ENCODE data around the gene RAB3C.
A peak's percentile ranks its signal among the peaks of the same experiment; 100 is the strongest.

The RAB3C gene

DNA sequence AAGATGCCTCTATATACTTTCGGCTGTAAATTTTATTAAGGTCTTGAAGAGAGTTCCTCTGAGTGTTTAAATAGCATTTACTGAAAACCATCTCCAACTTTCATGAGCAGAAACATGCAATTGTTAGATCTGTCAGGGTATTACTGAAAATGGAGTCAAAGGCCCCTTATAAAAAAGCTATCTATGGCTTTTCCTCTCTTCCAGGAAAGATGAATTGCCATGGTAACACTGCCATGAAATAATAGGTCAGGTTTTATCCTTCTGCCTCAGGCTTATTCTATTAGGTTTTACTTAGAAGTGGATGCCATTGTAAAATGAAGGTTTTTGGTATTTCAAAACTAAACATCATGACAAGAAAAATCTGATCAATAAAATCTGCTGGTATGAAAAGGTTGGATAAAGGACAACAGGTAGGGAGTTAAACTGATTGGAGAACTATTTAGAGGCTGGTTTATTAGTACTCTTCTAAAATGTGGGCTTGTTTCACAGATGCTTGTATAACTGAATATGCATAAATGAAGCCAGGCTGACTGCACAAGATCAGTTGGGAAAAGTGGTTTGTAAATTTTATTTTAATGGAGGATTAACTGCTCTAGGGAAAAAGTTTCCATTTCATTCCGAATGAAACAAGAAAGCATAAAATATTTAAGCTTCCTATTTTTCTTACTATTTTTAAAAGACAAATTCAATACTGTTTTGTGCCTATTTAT is 135.5 kb downstream of the RAB3C start:
- no peak for DNase-seq (ENCODE audit: extremely low read depth in 1 of 2, low read depth in 1 of 2)

DNA sequence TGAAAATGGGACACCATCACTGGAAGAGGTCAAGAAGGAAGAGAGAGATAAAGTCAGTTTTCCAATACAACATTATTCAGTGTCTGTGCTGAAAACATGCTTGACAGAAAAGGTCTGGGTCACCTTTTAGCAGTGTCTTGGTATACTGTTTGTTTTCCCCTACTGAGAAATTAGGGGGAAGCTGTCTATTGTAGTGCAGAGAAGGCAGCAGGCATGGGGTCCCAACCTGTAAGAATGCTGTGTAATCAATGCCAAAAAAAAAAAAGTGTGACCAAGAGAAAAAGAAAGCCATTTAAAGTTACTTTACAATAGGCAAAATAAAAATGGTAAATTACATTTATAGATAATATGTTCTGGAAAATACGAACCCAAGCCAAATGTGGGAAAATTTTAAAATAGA is 139.3 kb downstream of the RAB3C start:
- no peak for DNase-seq (ENCODE audit: extremely low read depth in 1 of 2, low read depth in 1 of 2)

DNA sequence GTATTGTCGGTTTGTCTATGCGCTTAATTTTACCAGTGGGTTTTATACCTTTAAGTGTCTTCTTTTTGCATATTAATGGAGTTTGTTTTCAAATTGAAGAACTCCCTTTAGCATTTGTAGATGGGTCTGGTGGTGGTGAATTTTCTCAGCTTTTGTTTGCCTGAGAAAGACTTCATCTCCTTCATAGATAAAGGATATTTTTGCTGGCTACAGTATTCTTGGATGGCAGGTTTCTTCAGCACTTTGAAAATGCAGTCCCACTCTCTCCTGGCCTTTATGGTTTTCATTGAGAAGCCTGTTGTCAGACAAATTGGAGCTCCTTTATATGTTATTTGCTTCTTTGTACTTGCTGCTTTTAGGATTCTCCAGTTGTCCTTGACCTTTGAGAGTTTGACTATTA is 142.1 kb downstream of the RAB3C start:
- no peak for DNase-seq (ENCODE audit: extremely low read depth in 1 of 2, low read depth in 1 of 2)

DNA sequence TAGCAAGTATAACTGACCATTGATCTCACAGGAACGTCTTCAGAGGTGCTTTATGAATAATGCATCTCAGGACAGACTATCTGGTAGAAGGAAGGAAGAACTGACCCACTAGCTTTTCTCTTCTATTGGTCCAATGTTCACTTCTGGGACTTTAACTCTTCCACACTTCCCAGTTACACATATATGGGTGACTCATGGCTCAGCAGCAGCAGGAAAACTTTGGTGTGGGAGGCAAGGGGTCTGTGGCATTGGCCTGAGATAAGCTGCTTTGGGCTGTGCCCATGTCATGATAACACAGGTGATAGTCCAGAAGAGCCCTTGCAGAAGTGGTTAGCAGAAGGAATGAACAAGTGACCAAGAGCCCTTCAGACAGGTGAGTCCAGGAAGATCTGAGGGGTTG is 148.8 kb downstream of the RAB3C start:
- no peak for DNase-seq (ENCODE audit: extremely low read depth in 1 of 2, low read depth in 1 of 2)

DNA sequence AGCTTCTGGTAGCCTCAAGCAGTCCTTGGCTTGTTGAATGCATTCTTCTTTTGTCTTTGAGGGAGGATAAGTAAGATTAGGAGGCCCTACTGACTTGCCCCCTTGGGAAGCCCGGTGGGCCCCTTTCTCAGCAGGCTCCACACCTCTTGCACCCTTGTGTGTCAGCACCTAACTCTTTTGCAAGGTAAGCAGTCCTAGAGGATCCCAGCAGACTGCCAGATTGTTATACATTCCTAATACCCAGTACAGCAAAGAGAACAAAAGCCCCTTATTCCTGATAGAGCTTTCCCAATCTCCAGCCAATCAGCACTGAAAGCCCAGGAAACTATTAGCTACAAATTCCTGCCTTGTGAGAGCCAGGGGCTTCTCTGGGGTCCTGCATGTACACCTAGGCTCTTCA is 152.8 kb downstream of the RAB3C start:
- DNase-seq (ENCODE audit: extremely low read depth in 1 of 2, low read depth in 1 of 2), result no peak

DNA sequence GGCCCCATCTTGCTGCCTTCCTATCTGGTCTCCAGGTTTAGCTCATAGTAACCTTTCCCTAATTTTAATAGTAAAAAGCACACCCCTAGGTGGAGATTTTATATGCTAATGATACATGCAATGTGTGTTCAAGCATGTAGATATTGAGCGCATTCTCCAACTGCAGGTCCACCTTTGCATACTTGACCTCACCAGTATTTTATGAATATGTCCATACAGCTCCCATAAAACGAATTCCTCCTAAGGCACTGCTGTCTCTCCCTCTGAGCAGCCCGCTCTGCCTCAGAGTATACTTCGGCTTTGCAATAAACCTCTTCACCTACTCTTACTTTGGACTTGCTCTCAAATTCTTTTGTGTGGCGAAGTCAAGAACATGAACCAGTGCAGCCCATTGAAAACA is 153.3 kb downstream of the RAB3C start:
- DNase-seq (ENCODE audit: extremely low read depth in 1 of 2, low read depth in 1 of 2), result no peak

DNA sequence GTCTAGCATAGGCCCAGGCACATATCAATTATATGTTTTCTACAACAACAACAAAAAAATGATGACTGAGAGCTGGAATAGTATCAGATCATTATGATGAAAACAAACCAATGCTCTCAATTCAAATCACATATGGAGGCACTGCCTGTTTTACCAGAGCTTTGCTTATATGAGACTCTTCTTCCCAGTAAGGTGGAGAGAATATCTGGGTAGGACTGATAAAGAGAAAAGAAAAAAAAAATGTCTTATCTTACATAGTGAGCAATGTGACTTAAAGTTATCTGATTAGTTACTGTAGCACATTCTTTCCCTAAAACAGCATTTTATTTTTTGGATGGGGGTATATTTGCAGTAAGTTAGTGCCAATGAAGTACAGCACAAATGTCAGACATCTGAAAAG is 154.8 kb downstream of the RAB3C start:
- no peak for DNase-seq (ENCODE audit: extremely low read depth in 1 of 2, low read depth in 1 of 2)

DNA sequence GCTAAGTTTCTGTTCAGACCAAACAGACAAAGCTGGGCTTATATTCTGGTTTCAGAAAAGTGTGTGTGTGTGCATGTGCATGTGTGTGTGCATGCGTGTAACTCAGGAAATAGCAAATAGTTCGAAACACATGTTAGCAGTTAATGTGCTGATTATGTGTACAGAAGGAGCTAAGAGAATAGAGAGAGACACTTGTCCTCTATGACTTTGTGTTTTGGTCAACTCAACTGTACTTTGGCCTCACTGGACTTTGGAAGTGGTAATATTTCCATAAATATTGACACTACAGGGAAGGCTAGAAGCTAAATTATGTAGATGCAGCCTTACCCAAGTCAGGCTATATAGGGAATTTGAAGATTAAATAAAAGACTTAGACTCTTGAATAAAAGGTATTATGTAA is 155.5 kb downstream of the RAB3C start:
- DNase-seq (ENCODE audit: extremely low read depth in 1 of 2, low read depth in 1 of 2), result no peak

DNA sequence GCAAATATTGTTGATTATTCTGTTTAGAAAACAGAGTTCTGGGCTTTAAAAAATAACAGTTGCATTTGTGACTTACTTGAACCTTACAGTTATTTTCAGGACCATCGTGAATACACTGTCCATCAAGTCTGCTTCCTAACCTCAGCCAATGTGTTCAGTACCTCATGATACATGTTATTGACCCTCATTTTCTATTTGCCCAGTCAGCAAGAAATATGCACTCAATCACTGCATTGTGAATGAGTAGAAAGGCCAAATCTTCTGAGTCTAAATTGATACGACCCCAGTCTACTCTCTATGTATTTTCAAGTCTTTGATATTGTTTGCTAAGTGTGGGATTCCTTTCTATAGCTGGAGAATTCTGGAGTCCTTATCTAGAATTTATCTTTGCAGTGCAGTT is 156.2 kb downstream of the RAB3C start:
- no peak for DNase-seq (ENCODE audit: extremely low read depth in 1 of 2, low read depth in 1 of 2)

DNA sequence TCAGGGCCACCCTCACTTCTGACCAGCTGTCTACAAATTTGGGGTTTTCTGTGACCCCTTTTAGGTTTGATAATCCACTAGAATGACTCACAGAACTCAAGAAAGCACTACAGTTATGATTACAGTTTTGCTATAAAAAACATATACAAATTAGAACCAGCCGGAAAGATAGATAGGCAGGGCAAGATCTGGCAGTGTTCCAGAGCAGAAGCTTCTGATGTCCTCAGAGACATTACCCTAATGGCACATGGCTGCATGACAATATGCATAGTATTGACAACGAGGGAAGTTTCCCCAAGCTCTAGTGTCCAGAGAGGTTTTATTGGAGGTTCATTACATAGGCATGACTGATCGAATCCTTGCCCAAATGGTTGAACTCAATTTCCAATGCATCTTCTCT is 158.1 kb downstream of the RAB3C start:
- no peak for DNase-seq (ENCODE audit: extremely low read depth in 1 of 2, low read depth in 1 of 2)

DNA sequence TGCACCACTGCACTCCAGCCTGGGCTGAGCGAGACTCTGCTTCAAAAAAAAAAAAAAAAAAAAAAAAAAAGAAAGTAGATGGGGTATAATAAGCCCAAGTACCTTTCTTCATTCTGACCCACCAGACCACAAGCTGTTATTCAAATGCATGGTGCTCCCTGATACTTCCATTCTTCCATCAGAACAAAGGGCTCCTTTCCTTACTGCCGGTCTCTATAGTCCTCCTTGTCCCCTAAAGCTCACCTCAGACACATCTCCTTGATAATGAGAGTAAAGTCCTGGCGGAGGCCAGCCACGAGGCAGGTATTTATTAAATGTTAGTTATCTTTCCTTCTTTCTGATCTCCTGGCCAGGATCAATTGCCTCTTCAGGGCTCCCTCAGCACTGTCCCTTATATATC is 162.5 kb downstream of the RAB3C start:
- DNase-seq (ENCODE audit: extremely low read depth in 1 of 2, low read depth in 1 of 2), result no peak

DNA sequence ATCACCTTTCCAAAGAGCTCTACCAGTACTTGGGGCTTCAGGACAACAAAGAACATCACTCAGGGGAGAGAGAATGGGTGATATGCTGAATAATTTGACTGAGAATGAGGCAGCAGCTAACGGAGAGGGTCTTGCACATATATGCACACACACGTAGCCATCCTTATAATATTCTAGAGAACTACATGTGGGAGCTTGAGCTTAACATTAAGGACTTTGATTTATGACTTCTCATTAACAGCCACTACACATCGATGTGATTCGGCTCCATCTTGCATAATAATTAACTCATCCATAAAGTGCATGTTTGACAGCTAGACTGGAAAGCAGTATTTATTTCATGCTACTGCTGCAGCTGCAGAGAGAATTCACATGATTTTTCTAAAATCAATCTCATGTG is 163.4 kb downstream of the RAB3C start:
- no peak for DNase-seq (ENCODE audit: extremely low read depth in 1 of 2, low read depth in 1 of 2)

DNA sequence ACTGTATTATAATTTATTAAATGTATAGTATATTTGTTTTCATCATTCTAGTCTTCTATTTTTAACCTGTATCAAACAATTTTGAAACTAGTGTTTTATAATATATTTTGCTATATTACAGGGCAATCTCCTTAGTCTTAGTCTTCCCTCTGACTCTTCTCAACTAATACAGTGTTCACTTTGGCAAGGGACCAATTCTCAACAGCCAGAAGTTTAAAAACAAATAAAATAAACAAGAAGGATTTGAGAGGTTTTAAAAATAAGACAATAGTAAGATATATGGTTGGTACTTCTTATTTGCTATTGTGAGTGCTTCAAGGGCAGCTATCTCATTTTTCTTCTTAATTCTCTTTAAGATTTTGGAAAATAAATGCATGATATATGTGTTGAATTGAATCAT is 167.2 kb downstream of the RAB3C start:
- no peak for DNase-seq (ENCODE audit: extremely low read depth in 1 of 2, low read depth in 1 of 2)

DNA sequence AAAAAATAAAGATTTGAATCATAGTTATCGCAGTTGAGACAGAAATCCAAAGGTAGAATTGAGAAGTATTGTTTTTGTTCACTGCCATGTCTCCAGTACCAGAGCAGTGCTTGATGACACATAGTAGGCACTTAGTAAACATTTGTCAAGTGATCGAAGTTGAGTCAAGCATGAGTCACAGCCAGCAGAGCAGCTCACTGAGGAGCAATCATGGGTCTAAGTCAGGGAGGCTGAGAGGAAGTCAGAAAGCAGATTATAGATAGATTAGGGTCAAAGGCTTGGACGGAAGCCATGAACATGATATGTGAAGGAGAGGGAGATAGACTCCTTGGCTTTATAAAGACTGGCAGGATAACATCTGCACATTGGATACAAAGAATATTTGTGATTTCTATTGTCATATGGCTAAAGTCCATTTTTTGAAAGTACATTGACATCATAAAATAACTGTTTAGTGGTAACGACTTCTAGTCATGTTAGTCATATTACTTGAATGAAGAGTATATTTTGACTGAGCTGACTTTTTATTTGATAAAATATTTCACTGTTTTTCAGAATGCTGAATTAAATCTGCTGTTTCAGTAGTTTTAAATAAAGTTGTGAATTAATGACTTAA is 168.5 kb downstream of the RAB3C start:
- DNase-seq (ENCODE audit: extremely low read depth in 1 of 2, low read depth in 1 of 2), result peak in 1 of 2 donors; percentile 12

DNA sequence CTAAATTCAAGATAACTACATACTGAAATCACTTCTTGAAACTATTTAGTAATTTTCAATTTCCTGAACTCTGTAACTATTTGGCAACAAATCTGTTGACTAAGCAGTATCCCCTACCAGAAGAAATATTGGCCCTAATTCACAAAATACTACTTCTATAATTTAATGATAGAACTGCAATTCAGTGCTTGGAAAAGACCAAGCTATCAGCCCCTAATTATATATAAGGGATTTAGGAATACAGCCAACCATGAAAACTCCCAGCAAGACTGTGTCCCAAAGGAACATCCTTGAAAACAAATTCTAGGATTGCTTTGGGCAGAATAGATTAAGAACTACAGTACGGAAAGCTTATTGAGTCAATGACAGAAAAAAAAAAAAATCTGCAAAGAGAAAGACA is 169.2 kb downstream of the RAB3C start:
- no peak for DNase-seq (ENCODE audit: extremely low read depth in 1 of 2, low read depth in 1 of 2)

DNA sequence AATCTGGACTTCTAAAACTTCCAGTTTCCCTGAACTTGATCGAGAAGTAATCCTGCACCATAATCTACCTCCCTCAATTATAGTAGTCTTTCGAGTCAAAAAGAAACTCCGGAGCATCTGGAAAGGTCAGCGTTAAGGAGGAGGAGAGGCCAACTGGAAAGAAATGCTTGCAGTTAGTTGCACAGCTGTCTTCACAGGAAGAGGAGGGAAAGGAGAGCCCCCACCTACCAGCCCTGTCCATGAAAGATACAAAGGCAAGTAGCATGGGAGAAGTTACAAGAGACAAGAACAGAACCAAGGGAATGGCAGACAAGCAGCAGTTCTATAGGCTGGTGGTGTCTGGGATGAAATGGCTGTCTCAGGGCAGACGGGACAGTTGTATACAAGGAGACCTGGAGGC is 170.6 kb downstream of the RAB3C start:
- no peak for DNase-seq (ENCODE audit: extremely low read depth in 1 of 2, low read depth in 1 of 2)

DNA sequence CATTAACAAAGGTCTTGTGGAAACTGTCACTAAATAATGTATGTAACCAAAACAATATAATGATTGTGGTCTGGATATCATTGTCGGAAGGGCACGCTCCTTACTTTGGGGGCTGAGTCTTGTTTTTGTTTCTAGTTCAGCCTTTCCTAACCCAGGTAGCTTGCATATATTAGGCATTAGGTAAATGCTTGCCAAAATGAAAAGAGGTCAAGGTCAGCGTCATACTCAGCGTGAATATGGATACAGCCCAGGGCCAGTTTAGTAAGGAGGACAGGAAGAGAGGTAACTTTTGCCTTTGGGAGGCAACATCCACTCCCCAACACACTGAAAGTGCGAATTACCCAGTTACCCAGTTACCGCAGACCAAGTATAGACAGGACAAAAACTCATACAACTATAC is 171.4 kb downstream of the RAB3C start:
- no peak for DNase-seq (ENCODE audit: extremely low read depth in 1 of 2, low read depth in 1 of 2)

DNA sequence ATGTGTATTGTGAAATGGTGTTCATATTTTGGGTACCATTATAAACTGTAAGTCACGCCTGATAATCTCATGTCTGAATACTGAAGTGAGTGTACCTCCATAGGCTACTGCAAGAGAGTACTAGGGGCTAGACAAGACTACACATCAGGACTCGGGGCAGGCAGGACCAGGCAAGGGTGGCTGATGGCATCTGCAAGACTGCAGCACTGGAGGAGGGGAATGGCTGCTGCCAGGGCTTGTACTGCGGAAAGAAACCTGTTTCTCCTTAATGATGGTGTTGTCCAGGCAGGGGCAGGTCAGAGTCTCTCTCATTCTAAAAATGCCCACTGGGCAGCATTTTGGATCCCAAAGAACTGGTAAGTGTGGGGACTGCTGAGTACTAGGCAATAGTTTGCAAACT is 172.5 kb downstream of the RAB3C start:
- DNase-seq (ENCODE audit: extremely low read depth in 1 of 2, low read depth in 1 of 2), result no peak

DNA sequence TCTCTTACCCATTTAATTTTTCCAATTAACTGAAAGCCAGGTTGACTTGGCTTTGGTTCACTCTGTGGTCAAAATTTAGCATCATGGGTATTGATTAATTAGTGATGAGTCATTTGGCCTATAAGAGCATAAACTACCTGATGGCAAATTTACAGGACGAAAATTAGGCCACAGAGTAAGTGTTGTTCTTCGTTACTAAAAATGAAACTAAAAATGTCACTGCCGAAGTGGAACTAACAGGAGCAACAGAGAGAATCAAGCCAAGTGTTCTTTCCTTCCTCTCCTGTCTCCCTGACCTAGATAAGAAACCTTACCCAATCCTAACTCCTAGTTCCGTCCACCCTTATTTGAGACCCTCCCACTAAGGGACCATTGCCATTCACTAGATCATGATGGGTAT is 176.9 kb downstream of the RAB3C start:
- DNase-seq (ENCODE audit: extremely low read depth in 1 of 2, low read depth in 1 of 2), result no peak

DNA sequence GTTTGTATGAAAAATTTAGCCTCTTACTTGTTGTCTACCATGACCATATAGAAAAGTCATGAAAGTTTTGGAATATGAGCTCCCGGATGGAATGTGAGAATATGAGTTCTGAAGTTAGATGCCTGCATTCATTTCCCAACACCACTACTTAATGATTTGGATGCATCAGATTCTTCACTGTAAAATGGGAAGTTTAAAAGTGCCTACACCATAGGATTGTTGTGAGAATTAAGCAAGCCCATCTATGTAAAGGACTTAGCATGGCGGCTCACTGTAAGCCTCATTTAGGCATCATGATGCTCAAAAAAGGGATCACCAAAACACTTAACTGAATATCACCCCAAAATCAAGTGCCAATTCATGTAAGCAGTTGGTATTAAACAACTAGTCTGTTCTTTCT is 177.3 kb downstream of the RAB3C start:
- no peak for DNase-seq (ENCODE audit: extremely low read depth in 1 of 2, low read depth in 1 of 2)

DNA sequence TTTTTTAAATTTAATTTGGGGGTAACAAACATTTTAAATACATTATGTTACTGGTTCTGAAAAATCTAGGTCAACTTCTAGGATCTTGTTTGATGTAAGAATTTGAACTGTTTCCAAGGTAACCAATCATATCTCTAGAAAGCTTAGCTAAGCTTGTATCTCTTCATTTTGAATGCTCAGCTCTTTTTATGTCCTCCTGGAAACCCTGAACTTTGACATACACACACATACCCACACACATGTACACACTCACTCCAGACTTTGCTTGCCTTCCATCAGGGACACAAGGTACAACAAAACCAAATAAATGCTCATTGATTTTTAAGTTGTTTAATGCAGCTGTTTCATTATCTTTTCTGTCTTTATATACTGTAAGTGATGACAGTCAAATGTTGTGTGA is 178.5 kb downstream of the RAB3C start:
- no peak for DNase-seq (ENCODE audit: extremely low read depth in 1 of 2, low read depth in 1 of 2)

DNA sequence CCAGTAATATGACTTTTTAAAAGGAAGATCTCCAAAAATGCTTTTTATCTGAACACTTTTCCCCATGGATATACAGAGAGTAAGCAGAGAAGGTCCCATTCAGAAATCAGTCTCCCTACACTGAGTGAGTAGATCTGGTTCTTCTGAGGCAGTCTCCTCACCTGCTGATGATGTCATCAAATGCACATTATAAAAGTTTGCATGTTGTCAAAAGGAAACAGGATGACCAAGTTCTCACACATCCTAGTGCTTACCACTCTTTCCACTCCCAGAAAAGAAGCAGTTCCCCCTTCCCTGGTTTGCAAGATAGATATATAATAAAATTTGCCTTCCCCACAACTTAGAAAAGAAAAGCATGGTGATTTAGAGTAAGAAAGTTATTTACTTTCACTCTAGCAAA is 180.5 kb downstream of the RAB3C start:
- no peak for DNase-seq (ENCODE audit: extremely low read depth in 1 of 2, low read depth in 1 of 2)

DNA sequence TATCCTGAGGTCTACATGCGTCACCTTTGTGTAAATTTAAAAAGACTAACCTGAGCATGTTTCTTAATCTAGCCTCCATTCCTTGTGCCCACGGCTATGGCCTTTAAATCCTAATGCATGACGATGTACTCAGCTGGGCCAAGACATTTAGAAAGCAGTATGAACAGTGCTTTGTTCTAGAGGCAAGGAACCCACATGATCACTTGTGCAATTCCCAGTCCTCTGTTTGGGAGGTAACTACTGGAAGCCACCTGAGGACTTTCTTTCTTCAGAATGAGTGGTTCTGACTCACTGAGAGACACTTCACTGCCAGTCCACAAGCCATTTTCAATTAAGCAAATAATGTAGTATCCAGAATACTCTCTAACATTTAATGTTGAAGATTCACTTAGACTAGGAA is 181.3 kb downstream of the RAB3C start:
- DNase-seq (ENCODE audit: extremely low read depth in 1 of 2, low read depth in 1 of 2), result no peak

All from stimulated activated CD8-positive, alpha-beta memory T cell treated with anti-CD3 and anti-CD28 coated beads, Interleukin-7, amount 100 ng/mL, for 48 hours (primary cell).